ENCODE measurements around the gene RGS7.
"Not testable (repeated sequence)": the region's sequence is repeated elsewhere in the genome, so short reads cannot be mapped to it uniquely, and the experiment has no call there.

The RGS7 gene

DNA sequence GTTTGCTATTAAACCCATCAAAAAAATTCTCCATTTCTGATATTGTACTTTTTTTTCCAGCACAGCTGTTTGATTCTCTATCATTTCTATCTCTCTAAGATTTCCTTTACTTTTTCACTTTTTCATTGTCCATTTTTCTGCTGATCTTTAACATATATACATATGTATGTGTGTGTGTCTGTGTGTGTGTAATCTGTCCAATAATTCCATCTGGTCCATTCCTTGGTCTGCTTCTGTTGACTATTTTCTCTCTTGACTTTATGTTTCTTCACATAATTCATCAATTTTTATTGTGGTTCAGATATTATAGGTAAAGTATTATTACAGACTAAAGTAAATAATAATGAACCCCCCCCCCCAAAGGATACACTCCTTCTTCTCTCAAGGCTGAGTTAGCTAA, 84.2 kb downstream of the RGS7 start:
- no peak for DNase-seq (ENCODE audit: low read depth)

DNA sequence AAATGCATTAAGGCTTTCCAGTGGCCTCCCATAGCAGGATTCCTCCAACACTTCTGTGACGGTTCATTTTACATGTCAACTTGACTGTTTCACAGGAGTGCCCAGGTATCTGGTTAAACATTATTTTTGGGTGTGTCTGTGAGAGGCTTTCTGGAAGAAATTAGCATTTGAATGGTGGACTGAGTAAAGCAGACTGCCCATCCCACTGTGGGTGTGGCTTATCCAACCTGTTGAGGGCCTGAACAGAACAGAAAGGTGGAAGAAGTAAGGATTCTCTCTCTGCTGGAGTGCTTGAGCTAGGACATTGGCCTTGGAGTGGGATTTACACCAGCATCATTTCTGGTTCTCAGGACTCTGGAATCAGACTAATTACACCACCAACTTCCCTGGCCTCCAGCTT, 85.6 kb downstream of the RGS7 start:
- no peak for DNase-seq (ENCODE audit: low read depth)

DNA sequence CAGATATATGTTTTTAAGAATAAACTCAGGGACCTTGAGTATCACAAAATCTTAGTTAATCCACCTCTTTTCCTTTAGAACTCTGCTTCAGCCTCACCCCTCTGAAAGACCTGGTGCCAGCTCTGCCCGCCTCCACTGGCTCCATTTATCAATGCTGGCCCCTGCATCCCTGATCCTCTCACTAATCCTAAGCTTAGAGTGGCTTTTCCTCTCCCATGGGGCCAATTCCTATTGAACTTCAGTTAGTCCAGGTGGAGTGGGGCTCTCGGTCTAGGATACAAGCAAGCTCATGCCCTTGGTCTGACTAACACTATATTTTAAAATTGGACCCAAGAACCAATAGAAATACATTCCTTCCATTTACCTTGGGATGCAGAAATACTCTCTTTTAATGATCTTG, 87.0 kb downstream of the RGS7 start:
- DNase-seq (ENCODE audit: low read depth), result no peak

DNA sequence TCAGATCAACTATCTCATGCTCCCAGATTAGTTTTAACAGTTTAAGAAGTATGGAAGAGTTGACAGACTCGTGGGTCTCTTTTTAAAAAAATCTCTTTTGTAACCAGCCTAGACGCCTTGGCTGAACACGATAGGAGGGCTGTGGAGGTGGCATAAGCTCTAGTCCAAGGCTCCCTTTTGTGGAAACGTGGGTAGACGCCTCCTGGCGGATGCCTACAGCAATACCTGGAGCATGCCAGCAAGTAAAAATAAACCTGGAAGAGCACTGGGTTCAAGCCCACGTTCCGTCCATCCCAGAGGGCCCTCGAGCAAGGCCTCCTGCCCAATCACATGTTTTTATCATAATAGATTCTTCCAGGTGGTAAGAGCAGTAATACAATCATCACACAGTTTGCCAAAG, 87.9 kb downstream of the RGS7 start:
- no peak for DNase-seq (ENCODE audit: low read depth)

DNA sequence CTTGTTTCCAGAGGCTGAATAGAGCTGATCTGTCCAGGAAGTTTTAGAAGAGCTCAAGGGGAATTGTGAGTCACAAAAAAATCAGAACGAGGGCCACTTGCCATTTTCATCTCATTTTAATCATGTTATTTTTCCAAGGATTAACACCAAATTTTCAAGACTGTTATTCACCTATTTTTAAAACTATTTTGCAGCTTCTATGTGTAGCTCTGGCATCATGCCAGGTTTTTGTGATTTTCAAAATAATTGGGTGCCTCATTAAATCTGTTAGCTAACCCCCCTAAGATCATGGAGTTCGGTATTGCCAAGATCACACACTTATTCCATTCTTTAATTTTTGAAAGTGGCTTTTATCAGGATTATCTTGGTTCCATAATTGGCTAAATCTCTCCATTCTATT, 90.9 kb downstream of the RGS7 start:
- DNase-seq (ENCODE audit: low read depth), result no peak

DNA sequence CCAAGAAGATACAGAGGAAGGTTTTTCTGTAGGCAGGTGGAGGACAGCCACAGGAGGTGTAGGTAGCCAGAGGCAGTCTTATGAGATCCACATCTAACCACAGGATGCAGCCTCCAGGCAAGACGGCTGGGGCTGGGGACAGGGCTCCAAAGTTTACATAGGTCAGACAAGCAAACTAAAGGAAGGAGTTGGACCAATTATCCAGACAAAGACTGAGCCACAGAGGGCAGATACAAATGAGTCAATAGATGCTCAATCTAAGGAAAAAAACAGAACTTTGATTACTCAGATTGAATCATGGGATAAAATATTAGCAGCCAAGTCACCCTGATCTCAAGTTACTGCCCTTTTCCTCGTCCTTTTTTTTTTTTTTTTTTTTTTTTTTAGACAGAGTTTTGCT, 91.6 kb downstream of the RGS7 start:
- no peak for DNase-seq (ENCODE audit: low read depth)

DNA sequence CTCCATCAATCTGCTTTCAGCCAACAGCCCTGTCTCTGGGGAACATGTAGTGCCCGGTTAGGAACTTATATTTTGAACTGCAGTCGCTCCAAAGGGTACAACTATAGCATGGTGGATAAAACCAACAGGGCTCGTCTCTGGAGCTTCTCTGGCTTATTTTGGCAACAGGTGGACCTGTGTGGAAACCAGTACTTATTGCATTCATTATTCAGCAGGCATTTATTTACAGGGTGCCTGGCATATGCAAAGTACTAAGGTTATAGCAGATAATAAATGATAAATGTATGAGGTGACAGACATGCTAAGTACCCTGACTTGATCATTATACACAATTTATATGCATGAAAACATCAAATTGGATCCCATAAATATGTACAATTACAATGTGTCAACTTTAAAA, 93.7 kb downstream of the RGS7 start:
- no peak for DNase-seq (ENCODE audit: low read depth)

DNA sequence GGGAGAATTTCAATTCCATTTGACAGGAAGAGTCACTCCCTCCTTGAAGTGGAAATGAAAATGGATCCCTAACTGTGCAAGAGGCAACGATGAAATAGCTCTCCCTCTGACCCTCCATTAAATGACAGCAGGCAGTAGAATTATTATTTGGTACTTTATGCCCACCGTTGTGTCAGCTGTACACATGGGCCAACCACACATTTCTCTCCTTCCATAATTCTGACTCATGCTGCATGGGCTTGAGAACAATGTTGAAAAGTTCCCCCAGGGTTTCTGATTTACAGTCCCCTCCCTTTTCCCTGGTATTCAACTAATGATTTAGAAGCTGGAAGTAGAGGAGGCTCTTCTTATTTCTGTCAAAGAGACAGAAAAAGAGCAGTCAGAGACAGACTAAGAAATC, 103.5 kb downstream of the RGS7 start:
- peak; percentile 60 for DNase-seq (ENCODE audit: low read depth)

DNA sequence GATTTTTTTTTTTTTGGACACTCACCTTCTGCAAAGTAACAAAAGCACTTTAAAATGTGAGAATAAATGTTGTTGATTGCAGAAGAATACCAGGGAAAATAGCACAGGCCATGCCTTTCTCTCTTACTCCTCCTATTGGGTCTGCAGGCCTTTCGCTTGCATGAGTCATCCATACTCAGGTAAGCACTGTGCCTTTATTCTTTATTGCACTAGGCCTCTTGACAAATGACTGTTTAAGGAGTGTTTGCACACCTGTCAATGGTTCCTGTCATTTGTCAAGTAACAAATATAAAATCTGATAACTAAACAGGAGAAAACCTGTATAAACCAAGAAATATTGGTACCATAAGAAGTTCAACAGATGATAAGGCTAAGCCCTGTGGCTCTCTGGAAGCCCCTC, 106.5 kb downstream of the RGS7 start:
- DNase-seq (ENCODE audit: low read depth), result no peak

DNA sequence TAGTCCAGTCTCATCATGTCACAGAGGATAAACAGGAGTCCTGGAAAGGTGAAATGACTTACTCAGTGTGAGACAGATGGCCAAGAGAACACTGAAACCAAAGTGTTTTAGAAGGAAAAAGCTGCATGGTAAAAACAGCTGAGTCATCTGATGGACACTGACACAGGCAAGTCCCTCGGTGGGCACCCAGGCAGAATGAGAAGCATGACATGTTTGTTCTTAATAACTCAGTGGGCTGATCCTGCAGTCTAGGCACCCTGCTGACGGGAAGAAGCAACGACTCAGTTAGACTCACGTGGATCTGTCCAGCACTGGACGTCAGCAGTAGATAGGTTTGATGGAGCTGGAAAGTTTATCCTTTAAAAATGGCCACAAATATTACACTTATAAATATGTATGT, 116.9 kb downstream of the RGS7 start:
- no peak for DNase-seq (ENCODE audit: low read depth)

DNA sequence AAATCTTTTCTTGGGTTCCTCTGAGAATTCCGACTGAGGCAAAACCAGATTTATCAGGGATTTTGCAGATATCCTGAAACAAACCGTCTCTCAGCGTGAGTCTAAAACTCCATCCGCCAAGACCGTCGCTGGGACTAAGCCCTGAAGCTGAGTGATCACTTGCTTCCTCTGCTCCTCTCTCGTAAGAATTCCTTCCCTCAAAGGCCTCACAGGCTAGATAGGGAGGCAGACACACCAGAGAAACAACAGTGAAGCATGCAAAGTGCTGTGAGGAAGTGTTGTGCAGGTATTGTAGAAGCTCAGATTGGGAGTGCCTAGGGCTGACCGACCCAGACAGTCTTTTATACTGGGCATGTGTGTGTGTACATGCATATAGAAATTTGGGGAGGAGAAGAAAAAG, 119.1 kb downstream of the RGS7 start:
- DNase-seq (ENCODE audit: low read depth), result no peak

DNA sequence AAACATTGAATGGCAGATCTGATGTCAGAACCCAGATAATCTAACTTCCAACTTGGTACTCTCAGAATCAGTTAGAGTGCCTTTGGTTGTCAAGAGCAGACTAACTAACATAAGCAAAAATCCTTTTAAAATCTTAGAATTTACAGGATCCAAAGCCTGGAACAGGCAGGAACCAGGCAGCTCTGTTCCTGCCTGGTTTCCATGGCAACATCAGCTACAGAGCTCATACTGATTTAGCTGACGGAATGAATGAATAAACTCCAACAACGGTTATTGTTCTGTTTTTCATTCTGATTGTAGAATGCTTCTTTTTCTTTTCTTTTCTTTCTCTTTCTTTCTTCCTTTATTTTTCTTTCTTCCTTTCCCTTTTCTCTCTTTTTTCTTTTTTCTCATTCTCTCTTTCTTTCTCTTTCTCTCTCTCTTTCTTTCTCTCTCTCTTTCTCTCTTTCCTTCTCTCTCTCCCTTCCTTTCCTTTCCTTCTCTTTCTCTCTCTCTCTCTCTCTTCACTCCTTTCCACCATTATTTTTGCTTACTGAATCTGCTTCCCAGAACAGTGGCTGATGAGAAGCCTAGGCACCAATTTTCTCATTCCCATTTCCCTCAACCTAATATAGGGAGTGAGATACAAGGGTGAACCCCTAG, 121.6 kb downstream of the RGS7 start:
- peak; percentile 32 for DNase-seq (ENCODE audit: low read depth)

DNA sequence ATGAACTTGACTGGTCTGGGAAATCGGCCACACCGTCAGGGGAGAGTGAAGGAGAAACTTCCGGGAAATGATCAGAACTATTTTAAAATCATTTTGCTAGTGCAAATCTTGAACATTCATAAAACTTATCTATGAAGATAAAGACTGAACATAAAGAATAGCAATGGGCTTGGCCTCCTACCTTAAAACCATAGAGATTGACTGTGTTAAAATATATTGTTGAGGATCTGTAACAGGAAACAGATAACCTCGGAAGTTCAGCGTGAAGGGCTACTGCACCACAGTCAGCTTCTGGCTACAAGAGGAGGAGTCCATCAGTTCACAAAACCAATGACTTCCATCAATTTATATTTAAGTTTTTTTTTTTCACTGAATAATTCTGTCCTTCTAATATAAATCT, 127.3 kb downstream of the RGS7 start:
- no peak for DNase-seq (ENCODE audit: low read depth)

DNA sequence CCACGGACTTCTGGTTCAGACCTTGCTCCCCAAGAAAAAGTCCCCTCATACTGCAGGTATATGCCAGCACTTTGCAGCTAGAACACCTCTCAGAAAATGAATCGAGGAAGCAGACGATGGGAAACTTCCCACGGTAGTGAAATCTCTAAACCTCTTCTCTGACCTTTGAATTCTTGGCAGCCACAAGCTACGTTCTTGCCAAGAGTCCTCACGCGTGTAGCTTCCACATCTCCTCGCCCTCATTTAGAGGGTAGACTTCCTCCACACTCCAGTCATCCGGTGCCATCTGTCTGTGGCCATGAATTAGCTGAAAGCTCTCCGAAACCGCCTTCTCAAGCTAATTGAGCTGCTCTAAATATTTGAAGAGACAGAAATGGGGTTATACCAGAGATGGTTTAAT, 127.8 kb downstream of the RGS7 start:
- peak; percentile 38 for DNase-seq (ENCODE audit: low read depth)

DNA sequence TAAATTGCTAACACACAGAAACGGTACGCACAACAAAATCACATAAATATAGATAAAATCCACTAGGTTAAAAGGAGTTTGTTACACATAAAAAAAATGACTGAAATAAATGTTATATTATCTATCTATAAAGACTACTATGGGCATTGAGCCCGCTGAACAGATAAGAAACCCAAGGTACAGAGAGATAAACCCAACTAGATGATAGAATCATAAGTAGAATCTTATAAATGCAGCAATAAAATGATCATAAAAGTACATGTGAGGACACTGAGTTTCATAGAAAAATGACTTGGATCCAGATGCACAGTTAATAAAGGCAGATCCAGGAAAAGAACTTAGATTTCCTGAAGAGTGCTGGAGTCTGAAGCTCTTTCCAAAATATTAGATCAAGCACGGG, 128.7 kb downstream of the RGS7 start:
- no peak for DNase-seq (ENCODE audit: low read depth)

DNA sequence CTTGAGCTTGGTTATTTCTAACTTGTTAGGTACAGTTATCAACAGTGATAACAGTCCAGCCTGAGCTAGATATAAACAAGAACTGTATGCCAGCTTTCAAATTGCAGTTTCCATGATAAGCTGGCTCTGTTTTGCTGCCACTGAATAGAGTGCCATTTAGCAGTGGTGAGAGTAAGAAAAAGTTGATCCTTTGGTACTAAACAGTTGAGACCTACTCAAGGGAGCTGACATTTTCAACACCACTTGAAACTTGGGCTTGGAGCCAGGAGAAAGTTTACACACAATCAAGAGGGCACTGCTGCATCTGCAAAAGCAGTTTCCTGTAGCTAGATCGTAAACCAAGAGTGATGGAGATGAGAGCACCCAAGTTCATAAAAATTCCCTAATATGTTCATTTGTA, 131.3 kb downstream of the RGS7 start:
- DNase-seq (ENCODE audit: low read depth), result peak; percentile 10

DNA sequence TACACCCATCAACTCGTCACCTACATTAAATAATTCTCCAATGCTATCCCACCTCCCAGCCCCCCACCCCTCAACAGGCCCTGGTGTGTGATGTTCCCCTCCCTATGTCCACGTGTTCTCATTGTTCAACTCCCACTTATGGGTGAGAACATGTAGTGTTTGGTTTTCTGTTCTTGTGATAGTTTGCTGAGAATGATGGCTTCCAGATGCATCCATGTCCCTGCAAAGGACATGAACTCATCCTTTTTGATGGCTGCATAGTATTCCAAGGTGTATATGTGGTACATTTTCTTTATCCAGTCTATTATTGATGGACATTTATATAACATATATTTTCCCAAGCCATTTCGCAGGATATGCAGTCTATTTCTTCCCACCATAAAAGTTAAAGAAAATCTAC, 132.8 kb downstream of the RGS7 start:
- not testable (repeated sequence) for DNase-seq (ENCODE audit: low read depth)

DNA sequence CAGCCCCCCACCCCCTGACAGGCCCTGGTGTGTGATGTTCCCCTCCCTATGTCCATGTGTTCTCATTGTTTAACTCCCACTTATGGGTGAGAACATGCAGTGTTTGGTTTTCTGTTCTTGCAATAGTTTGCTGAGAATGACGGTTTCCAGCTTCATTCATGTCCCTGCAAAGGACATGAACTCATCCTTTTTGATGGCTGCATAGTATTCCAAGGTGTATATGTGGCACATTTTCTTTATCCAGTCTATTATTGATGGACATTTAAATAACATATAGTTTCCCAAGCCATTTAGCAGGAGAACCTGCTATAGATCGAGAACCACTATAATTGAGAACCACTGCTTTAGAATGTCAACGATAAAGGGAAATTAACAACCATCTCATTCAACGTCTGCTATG, 134.2 kb downstream of the RGS7 start:
- DNase-seq (ENCODE audit: low read depth), result not testable (repeated sequence)

DNA sequence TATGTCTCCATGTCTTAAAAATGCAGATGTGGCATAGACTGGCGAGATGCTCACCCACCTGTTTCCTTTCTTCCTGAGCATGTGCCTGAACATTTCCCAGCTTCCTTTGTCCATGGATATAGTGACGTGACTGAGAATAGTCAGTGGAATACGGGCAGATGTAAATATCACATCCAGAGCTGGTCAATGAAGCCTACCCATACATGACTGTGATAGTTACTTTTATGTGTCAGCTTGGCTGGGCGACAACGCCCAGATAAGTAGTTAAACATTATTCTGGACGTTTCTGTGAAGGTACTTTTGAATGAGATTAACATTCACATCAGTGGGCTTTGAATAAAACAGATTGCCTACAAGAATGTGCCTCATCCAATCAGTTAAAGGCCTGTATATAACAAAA, 135.7 kb downstream of the RGS7 start:
- no peak for DNase-seq (ENCODE audit: low read depth)

DNA sequence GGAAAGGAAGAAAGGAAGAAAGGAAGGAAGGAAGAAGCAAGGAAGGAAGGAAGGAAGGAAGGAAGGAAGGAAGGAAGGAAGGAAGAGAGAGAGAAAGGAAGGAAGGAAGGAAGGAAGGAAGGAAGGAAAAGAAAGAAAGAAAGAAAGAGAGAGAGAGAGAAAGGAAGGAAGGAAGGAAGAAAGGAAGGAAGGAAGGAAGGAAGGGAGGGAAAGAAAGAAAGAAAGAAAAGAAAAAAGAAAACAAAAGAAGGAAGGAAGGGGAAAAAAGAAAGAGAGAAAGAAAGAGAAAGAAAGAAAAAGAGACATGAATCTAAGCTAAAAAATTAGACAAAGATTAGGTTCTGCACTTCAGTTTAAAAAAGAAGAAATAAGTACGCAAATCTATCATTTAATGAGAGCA, 136.1 kb downstream of the RGS7 start:
- DNase-seq (ENCODE audit: low read depth), result not testable (repeated sequence)

DNA sequence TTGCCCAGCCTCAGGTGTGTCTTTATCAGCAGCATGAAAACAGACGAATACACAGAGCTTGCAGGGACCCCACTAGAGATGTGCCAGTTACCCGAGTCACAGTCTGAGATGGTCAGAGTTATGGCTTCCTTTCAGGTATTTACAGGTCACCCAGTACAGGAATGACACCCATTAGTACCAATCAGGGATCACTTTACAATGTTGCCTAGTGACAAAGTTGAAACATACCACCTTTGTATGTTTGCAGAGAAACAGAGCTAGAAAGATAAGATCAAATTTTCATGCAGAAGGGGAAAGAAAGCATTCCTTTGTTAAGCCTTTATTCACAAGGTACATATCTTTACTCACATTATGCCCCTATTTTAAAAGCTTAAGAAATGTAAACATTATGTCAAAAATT, 137.6 kb downstream of the RGS7 start:
- no peak for DNase-seq (ENCODE audit: low read depth)

DNA sequence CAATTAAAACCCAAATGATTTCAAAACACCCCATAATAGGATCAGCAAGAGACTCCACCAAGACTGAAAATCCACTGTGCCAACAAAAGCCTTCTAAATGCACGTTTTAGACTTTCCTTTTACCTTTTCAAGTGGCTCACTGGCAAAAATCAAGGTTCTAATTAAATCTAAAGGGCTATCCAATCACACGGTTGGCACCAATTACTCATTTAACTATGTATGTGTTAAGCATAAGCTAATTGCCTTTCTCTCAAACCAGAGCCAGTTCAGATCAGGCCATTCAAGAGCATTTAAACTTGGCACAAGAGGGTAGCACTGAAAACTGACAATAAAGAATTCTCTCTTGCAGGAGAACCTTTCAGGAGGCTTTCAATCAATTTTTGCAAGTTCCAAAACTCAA, 139.5 kb downstream of the RGS7 start:
- no peak for DNase-seq (ENCODE audit: low read depth)

DNA sequence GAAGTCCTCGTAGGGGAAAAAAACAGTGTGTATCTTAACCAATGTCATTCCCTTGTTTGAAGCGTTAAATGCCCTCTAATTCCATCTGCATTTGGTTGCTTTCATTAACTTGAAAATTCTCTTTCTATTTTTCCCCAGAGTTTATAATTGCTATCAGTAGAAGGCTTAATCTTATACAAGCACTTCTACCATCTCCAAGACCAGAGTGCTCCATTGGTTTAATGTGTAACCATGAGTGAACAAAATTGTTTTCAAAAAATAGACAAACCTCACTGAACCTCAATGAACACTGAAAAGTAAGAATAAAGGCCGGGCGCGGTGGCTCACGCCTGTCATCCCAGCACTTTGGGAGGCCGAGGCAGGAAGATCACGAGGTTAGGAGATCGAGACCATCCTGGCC, 141.3 kb downstream of the RGS7 start:
- DNase-seq (ENCODE audit: low read depth), result no peak

DNA sequence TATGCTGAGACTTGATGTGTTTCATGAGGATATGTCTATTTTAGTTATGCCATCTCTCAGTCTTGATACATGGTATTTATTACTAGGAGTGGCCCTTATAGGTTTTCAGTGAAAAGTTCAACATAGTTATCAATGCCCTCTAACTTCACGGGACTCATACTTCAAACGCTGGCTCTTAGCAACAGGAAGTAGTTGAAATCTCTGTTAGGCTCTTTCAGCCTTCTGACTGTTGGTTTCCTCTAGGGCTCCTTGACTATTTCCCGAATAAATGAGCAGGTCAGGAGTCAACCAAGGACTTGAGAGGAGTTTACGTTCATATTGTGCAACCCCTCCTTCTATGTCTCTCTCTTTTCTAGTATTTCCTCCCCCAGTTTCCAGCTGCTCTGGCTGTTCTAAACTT, 141.8 kb downstream of the RGS7 start:
- DNase-seq (ENCODE audit: low read depth), result peak; percentile 9

DNA sequence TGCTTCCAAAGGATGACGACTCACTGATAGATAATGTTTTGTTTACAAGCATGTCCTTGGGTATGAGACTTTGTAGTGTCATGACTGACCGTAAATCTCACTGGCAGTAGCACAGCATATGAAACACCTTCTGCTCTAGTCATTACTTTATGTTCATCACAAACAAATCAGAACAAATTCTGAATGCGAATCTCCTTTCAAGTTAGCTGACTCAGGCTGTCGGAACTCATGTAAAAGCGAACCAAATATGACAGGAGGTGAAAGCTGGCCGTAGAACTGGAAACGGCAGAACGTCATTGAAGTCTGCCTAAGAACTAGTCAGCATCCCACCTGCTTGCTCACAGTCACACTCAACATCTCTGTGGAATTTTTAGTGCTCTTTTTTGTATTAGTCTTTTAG, 143.9 kb downstream of the RGS7 start:
- no peak for DNase-seq (ENCODE audit: low read depth)
